OCI-LY3 (cell line): Measurements from ENCODE around the gene FOXC1.

ENCODE experiments used
- EZH2phosphoT487 ChIP-seq: fragments of 200-600 bp; shearing (Covaris generic); IDR thresholded peaks from 2 replicates; pipeline ENCODE4 v1.6.1; 2018; ENCODE audit warnings: antibody characterized with exemption, mixed run types, low read depth
- TF ChIP-seq, protein P1 (sequence below): fragments of 200-600, 300-600 bp; sonication (generic); IDR thresholded peaks from 2 replicates; pipeline ENCODE4 v1.5.1; 2014; ENCODE audit warnings: antibody characterized with exemption, low read length, low read depth

DNA sequence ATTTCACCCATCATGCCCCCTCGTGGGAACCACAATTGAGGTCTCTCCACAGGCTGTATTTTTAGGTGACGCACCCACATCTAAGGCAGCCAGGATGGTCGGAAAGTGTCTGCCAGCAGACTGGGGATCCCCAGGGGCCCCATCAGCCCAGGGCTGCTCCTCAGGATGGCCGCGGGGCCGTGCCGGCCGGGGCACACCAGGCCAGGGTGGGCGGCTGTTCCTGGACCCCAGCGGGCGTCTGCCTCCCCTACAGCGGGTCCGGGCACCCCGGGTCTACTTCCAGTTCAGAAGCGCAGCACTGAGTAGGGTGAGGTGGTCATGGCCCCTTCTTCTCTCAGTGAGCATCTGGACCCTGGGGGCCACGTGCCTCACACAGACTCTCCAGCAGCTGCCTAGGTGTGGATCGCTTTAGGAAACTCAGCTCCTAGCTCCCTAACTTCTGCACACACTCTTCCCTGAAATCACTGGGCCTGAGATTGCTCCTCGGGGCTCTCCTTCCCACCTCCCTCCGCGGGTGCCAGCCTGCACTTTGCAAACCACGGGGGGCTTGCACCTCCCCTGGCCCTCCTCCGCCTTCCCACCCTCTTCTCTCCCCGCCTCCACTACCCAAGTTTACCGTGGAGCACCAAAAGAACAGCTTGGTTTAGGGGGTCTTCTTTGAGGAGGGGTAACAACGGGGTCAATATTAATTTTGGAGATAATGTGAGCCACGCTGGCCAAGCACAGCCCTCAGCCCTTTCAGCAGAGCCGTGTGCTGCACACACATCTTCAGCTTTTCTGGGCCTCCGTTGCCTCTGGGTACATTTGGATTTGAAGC, 14.2 kb upstream of the FOXC1 start:
- TF ChIP-seq, protein P1, sequence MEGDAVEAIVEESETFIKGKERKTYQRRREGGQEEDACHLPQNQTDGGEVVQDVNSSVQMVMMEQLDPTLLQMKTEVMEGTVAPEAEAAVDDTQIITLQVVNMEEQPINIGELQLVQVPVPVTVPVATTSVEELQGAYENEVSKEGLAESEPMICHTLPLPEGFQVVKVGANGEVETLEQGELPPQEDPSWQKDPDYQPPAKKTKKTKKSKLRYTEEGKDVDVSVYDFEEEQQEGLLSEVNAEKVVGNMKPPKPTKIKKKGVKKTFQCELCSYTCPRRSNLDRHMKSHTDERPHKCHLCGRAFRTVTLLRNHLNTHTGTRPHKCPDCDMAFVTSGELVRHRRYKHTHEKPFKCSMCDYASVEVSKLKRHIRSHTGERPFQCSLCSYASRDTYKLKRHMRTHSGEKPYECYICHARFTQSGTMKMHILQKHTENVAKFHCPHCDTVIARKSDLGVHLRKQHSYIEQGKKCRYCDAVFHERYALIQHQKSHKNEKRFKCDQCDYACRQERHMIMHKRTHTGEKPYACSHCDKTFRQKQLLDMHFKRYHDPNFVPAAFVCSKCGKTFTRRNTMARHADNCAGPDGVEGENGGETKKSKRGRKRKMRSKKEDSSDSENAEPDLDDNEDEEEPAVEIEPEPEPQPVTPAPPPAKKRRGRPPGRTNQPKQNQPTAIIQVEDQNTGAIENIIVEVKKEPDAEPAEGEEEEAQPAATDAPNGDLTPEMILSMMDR, result no peak
- TF ChIP-seq EZH2phosphoT487, result no peak
